ACC112 (cell line): ENCODE data around the gene SIX5.
"Not testable (repeated sequence)": the region's sequence is repeated elsewhere in the genome, so short reads cannot be mapped to it uniquely, and the experiment has no call there.

Experiments used
- H2AFZ ChIP-seq: fragments of 200-600 bp; sonication (generic); one replicate; pipeline ENCODE4 v1.6.0; 2017; ENCODE audit warnings: antibody characterized with exemption, low read length; ENCODE audit not compliant: unreplicated experiment
- H3K27ac ChIP-seq: fragments of 200-600 bp; sonication (generic); 2 replicates; pipeline ENCODE4 v1.5.1; 2014; ENCODE audit warnings: low read depth, mild to moderate bottlenecking, antibody characterized with exemption, low read length, moderate library complexity
- H3K27me3 ChIP-seq: fragments of 200-600 bp; sonication (generic); 2 replicates; pipeline ENCODE4 v1.6.1; 2014; ENCODE audit warnings: mild to moderate bottlenecking, antibody characterized with exemption, low read length, moderate library complexity, mixed read lengths; ENCODE audit not compliant: insufficient read depth
- H3K36me3 ChIP-seq: fragments of 200-600 bp; sonication (generic); 2 replicates; pipeline ENCODE4 v1.6.1; 2016; ENCODE audit warnings: mild to moderate bottlenecking, antibody characterized with exemption, low read length, moderate library complexity, mixed read lengths; ENCODE audit not compliant: insufficient read depth
- H3K4me1 ChIP-seq: fragments of 200-600 bp; sonication (generic); one replicate; pipeline ENCODE4 v1.6.1; 2016; ENCODE audit warnings: low read length, mixed read lengths; ENCODE audit not compliant: insufficient read depth, unreplicated experiment, control insufficient read depth
- H3K4me3 ChIP-seq: fragments of 200-600 bp; sonication (generic); 2 replicates; pipeline ENCODE4 v1.5.1; 2014; ENCODE audit warnings: mild to moderate bottlenecking, low read depth, low read length
- H3K79me2 ChIP-seq: fragments of 200-600 bp; sonication (generic); one replicate; pipeline ENCODE4 v1.6.0; 2016; ENCODE audit warnings: low read length; ENCODE audit not compliant: control insufficient read depth, unreplicated experiment, insufficient read depth

Gene SIX5

GRCh38 chr19:45752639-45753038 lies 16.4 kb downstream of the SIX5 start:
- Histone ChIP-seq H3K36me3 (no peaks in the 10 kb centered on the region), H3K27ac (no peak overlapping the region), H3K27me3 (no peaks in the 10 kb centered on the region), H2AFZ (no peak overlapping the region), H3K4me1 (no peaks in the 10 kb centered on the region), H3K4me3 (no peak overlapping the region), H3K79me2 (no peaks in the 10 kb centered on the region)

- H3K4me1 ChIP-seq, H3K36me3 ChIP-seq, H3K79me2 ChIP-seq, H3K27ac ChIP-seq, H3K27me3 ChIP-seq, H2AFZ ChIP-seq, H3K4me3 ChIP-seq: not testable (repeated sequence)
Observed at GRCh38 chr19:45751483-45751882, 17.6 kb downstream of the SIX5 start.

GRCh38 chr19:45747513-45747912 lies 21.5 kb downstream of the SIX5 start:
- Histone ChIP-seq H3K36me3 (no peaks in the 10 kb centered on the region), H3K27ac (no peak overlapping the region), H3K79me2 (no peaks in the 10 kb centered on the region), H3K4me3 (no peak overlapping the region), H2AFZ (no peak overlapping the region), H3K27me3 (no peaks in the 10 kb centered on the region), H3K4me1 (no peaks in the 10 kb centered on the region)

- Histone ChIP-seq H2AFZ (no peak overlapping the region), H3K4me1 (no peaks in the 10 kb centered on the region), H3K27ac (no peak overlapping the region), H3K79me2 (no peaks in the 10 kb centered on the region), H3K27me3 (no peaks in the 10 kb centered on the region), H3K4me3 (no peak overlapping the region), H3K36me3 (no peaks in the 10 kb centered on the region)
Observed at GRCh38 chr19:45746866-45747265, 22.2 kb downstream of the SIX5 start.

- H3K36me3 ChIP-seq, result no peaks in the 10 kb centered on the region
- H2AFZ ChIP-seq, result no peak overlapping the region
- no peak overlapping the region for H3K4me3 ChIP-seq
- H3K27ac ChIP-seq, result no peak overlapping the region
- H3K4me1 ChIP-seq, result no peaks in the 10 kb centered on the region
- H3K79me2 ChIP-seq, result no peaks in the 10 kb centered on the region
- H3K27me3 ChIP-seq, result no peaks in the 10 kb centered on the region
Observed at GRCh38 chr19:45745606-45746005, 23.4 kb downstream of the SIX5 start.

- Histone ChIP-seq H3K27ac (no peak overlapping the region), H2AFZ (no peak overlapping the region)
Observed at GRCh38 chr19:45742969-45743368, 26.1 kb downstream of the SIX5 start.

GRCh38 chr19:45739498-45740439 lies 29.3 kb downstream of the SIX5 start:
- Histone ChIP-seq H3K4me3 (no peak overlapping the region), H2AFZ (no peak overlapping the region), H3K36me3 (no peaks in the 10 kb centered on the region), H3K27ac (no peak overlapping the region), H3K27me3 (no peaks in the 10 kb centered on the region), H3K4me1 (no peaks in the 10 kb centered on the region), H3K79me2 (no peaks in the 10 kb centered on the region)

More at GRCh38 chr19:45742969-45743368, 26.1 kb downstream of the SIX5 start:
- no peaks in the 10 kb centered on the region for H3K79me2 ChIP-seq
- no peaks in the 10 kb centered on the region for H3K4me1 ChIP-seq
- no peaks in the 10 kb centered on the region for H3K36me3 ChIP-seq
- H3K27me3 ChIP-seq, result no peaks in the 10 kb centered on the region
- no peak overlapping the region for H3K4me3 ChIP-seq

GRCh38 chr19:45733160-45733810 lies 35.8 kb downstream of the SIX5 start, which contains the start of gene MEIOSIN:
MEIOSIN (plus strand) TSS chr19:45733439; CDS start chr19:45735377, 1,938 bp downstream.
- peaks cover 18% of the 10 kb centered on the region for H3K79me2 ChIP-seq
- no peak within 1 kb of the TSS for H3K27ac ChIP-seq
- H3K27me3 ChIP-seq, result no peaks in the 10 kb centered on the region
- H3K4me3 ChIP-seq, result no peak within 1 kb of the TSS
- no peak within 1 kb of the TSS for H2AFZ ChIP-seq
- H3K4me1 ChIP-seq, result no peaks in the 10 kb centered on the region
- no peaks in the 10 kb centered on the region for H3K36me3 ChIP-seq

GRCh38 chr19:45730368-45731288 lies 38.4 kb downstream of the SIX5 start, which contains the start of gene FBXO46:
FBXO46 (minus strand) TSS chr19:45730896; CDS start chr19:45713495, 17,401 bp downstream.
- Histone ChIP-seq H3K4me1 (no peaks in the 10 kb centered on the region), H3K4me3 (peak within 1 kb of the TSS; percentile 96), H3K27ac (peak within 1 kb of the TSS; percentile 22; the same call in 1 of the 2 replicates), H3K79me2 (peaks cover 34% of the 10 kb centered on the region), H2AFZ (peak within 1 kb of the TSS; percentile 44), H3K27me3 (no peaks in the 10 kb centered on the region), H3K36me3 (no peaks in the 10 kb centered on the region)

- no peaks in the 10 kb centered on the region for H3K36me3 ChIP-seq
- no peaks in the 10 kb centered on the region for H3K4me1 ChIP-seq
- peak overlapping the region; percentile 96 for H3K4me3 ChIP-seq
- peaks cover 35% of the 10 kb centered on the region for H3K79me2 ChIP-seq
- 0 out of 2 replicates have a peak overlapping the region, but pooled peaks have one; percentile 22 for H3K27ac ChIP-seq
- no peak overlapping the region for H2AFZ ChIP-seq
- H3K27me3 ChIP-seq, result no peaks in the 10 kb centered on the region
Observed at GRCh38 chr19:45729800-45730290, 39.2 kb downstream of the SIX5 start.
